MV-4-11 (cell line): ENCODE data around the gene YJU2.
"Not testable (repeated sequence)": the region's sequence is repeated elsewhere in the genome, so short reads cannot be mapped to it uniquely, and the experiment has no call there.

Experiments used
- DNase-seq: peaks from one replicate; lab custom pipeline; 2025; lab: John Stamatoyannopoulos, UW

The YJU2 gene

GRCh38 chr19:4267901-4268815 is 21.3 kb downstream of the YJU2 start:
- no peak for DNase-seq

- DNase-seq, result no peak
These were observed 22.0 kb downstream of the YJU2 start for GRCh38 chr19:4268816-4269430.

- DNase-seq, result no peak
These were observed 26.0 kb downstream of the YJU2 start for GRCh38 chr19:4272894-4273293.

- not testable (repeated sequence) for DNase-seq
These were observed 27.4 kb downstream of the YJU2 start for GRCh38 chr19:4274321-4274686.

- no peak for DNase-seq
These were observed 30.4 kb downstream of the YJU2 start for GRCh38 chr19:4277191-4277696.

- DNase-seq, result no peak
These were observed 31.1 kb downstream of the YJU2 start for GRCh38 chr19:4278010-4278409.

GRCh38 chr19:4278419-4279266 is 31.8 kb downstream of the YJU2 start, which contains the start of gene SHD:
TSS of gene SHD (plus strand) at chr19:4279266. CDS start at chr19:4280064, 798 bp downstream.
- DNase-seq, result no peak

GRCh38 chr19:4279267-4279529 is 32.3 kb downstream of the YJU2 start:
- DNase-seq, result no peak

GRCh38 chr19:4279530-4280422 is 32.9 kb downstream of the YJU2 start:
- no peak for DNase-seq

GRCh38 chr19:4284176-4284958 is 37.5 kb downstream of the YJU2 start:
- no peak for DNase-seq

- no peak for DNase-seq
These were observed 38.1 kb downstream of the YJU2 start for GRCh38 chr19:4284974-4285373.

GRCh38 chr19:4286141-4286540 is 39.3 kb downstream of the YJU2 start:
- not testable (repeated sequence) for DNase-seq

- no peak for DNase-seq
These were observed 41.4 kb downstream of the YJU2 start for GRCh38 chr19:4288091-4288777.

- no peak for DNase-seq
These were observed 44.4 kb downstream of the YJU2 start for GRCh38 chr19:4291184-4291732.

- no peak for DNase-seq
These were observed 45.6 kb downstream of the YJU2 start for GRCh38 chr19:4292515-4292914.

GRCh38 chr19:4294389-4294788 is 47.5 kb downstream of the YJU2 start:
- no peak for DNase-seq

GRCh38 chr19:4295972-4296771 is 49.3 kb downstream of the YJU2 start:
- DNase-seq, result no peak

- DNase-seq, result no peak
These were observed 51.3 kb downstream of the YJU2 start for GRCh38 chr19:4297901-4298809.
